Neural crest cell (in vitro differentiated cells): ENCODE results near the gene TSPAN17. TPM values are rescaled to one million over a fixed set of nuclear protein-coding genes. Genes with fewer than 3 reads are reported as not detected.

Experiments used
- DNase-seq: peaks from one replicate; pipeline ENCODE4 v3.0.0; 2021; ENCODE audit warnings: low read depth, mixed read lengths, low spot score
- H3K27ac Mint-ChIP-seq: one replicate; pipeline ENCODE4 v1.8.0; 2021; ENCODE audit warnings: mild to moderate bottlenecking, mixed read lengths; ENCODE audit not compliant: unreplicated experiment
- H3K27me3 Mint-ChIP-seq: 2 replicates; pipeline ENCODE4 v1.8.0; 2021; ENCODE audit warnings: low read depth, mild to moderate bottlenecking, mixed read lengths
- H3K36me3 Mint-ChIP-seq: 2 replicates; pipeline ENCODE4 v1.8.0; 2021; ENCODE audit warnings: low read depth, mild to moderate bottlenecking, mixed read lengths
- H3K4me1 Mint-ChIP-seq: 2 replicates; pipeline ENCODE4 v1.8.0; 2021; ENCODE audit warnings: mixed read lengths
- H3K4me3 Mint-ChIP-seq: one replicate; pipeline ENCODE4 v1.8.0; 2021; ENCODE audit warnings: mild to moderate bottlenecking, mixed read lengths
- H3K9me3 Mint-ChIP-seq: 2 replicates; pipeline ENCODE4 v1.8.0; 2021; ENCODE audit warnings: mixed read lengths
- CTCF ChIP-seq: fragments of 200-600 bp; sonication (generic); conservative IDR thresholded peaks from 2 replicates; pipeline ENCODE4 v1.5.0; 2021; ENCODE audit warnings: antibody characterized with exemption, mild to moderate bottlenecking
- total RNA-seq: library from RNA; stranded (reverse); gene quantifications from 2 replicates; pipeline ENCODE4 v1.2.1, GENCODE V29; 2021

TSPAN17 gene
- total RNA-seq, 1 donor from 2014 or later = 40.9 TPM

DNA sequence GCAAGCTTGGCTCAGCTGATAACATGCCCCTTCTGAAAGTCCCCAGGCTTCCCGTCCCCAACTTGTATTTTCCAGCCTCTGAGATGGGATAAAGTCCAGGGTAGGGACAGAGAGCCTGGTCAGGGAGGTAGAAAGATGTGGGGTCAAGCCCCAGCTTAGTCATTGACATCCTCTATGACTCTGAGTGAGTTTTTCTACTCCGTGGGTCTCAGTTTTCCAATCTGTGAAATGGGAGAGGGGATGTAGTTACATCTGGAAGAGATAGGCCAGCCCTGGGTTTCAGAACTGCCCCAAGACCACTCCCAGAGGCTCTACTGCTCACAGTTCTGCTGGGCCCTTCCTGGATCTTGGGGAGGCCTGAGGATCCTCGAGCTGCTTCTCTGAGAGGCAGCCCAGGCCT lies 40.4 kb upstream of the TSPAN17 start:
- no peaks in the 10 kb centered on the region for H3K9me3 Mint-ChIP-seq

GRCh38 chr5:176608142-176608705 lies 39.1 kb upstream of the TSPAN17 start:
- H3K27ac Mint-ChIP-seq = no peak overlapping the region
- no peaks in the 10 kb centered on the region for H3K36me3 Mint-ChIP-seq
- H3K27me3 Mint-ChIP-seq = peaks cover 23% of the 10 kb centered on the region
- H3K4me3 Mint-ChIP-seq = peak overlapping the region; percentile 98
- TF ChIP-seq CTCF = no peak
- peaks cover 39% of the 10 kb centered on the region for H3K4me1 Mint-ChIP-seq
- no peak for DNase-seq
- no peaks in the 10 kb centered on the region for H3K9me3 Mint-ChIP-seq

More for the DNA sequence above, 40.4 kb upstream of the TSPAN17 start:
- Mint-ChIP-seq H3K27me3 (peaks cover 10% of the 10 kb centered on the region), H3K27ac (peak overlapping the region; percentile 86), H3K36me3 (no peaks in the 10 kb centered on the region), H3K4me1 (peaks cover 50% of the 10 kb centered on the region), H3K4me3 (peak overlapping the region; percentile 68)
- TF ChIP-seq CTCF = no peak
- DNase-seq = no peak

- peak overlapping the region; percentile 98 for H3K27ac Mint-ChIP-seq
- peak; percentile 45 for DNase-seq
- no peaks in the 10 kb centered on the region for H3K36me3 Mint-ChIP-seq
- H3K27me3 Mint-ChIP-seq = peaks cover 29% of the 10 kb centered on the region
- peak overlapping the region; percentile 98 for H3K4me3 Mint-ChIP-seq
- peaks cover 35% of the 10 kb centered on the region for H3K4me1 Mint-ChIP-seq
- no peaks in the 10 kb centered on the region for H3K9me3 Mint-ChIP-seq
- TF ChIP-seq CTCF = peak; percentile 19
Observed at GRCh38 chr5:176608937-176609723, 38.2 kb upstream of the TSPAN17 start.

DNA sequence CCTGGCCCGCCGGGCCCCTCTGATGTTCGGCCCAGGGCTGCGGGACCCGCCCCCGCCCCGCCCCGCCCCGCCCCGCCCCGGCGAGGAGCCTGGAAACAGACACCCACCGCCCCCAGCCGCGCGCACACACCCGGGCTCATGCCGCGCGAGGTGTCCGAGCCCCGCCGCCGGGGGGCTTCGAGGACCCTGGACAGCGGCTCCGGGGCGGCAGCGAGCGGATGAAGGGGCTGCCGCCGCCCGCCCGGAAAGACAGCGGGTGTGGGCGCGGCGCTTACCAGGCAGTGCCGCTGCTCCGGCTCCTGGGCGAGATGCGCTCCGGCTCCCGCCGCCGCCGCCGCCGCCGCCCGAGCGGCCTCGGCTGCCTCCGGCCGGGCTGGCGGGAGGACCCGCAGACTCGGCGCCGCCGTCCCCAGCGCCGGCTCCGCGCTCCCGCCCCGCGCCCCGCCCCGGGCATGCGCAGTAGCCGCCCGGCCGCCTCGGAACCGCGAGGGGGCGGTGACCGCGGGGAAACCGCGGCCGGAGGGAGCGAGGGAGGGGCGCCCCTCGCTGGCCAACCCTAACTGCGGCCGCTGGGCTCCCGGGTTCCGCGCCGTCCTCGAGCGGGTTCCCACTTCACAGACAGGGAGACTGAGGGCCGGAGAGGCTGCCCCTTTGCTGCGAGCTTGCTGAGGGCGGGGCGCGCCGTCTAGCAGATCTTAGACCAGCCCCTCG lies 37.4 kb upstream of the TSPAN17 start, which contains the start of gene GPRIN1:
TSS of gene GPRIN1 (minus strand) at position 433 of the 711 bp plus-strand sequence. CDS start 10,322 bp downstream, outside the sequence.
- peak; percentile 70 for DNase-seq
- H3K27me3 Mint-ChIP-seq = peaks cover 34% of the 10 kb centered on the region
- peak; percentile 37 for TF ChIP-seq CTCF
- peaks cover 33% of the 10 kb centered on the region for H3K4me1 Mint-ChIP-seq
- peak within 1 kb of the TSS; percentile 98 for H3K27ac Mint-ChIP-seq
- no peaks in the 10 kb centered on the region for H3K36me3 Mint-ChIP-seq
- no peaks in the 10 kb centered on the region for H3K9me3 Mint-ChIP-seq
- peak within 1 kb of the TSS; percentile 98 for H3K4me3 Mint-ChIP-seq

GRCh38 chr5:176610435-176610773 lies 36.9 kb upstream of the TSPAN17 start:
- Mint-ChIP-seq H3K27me3 (peaks cover 39% of the 10 kb centered on the region), H3K9me3 (no peaks in the 10 kb centered on the region), H3K36me3 (no peaks in the 10 kb centered on the region), H3K4me3 (peak overlapping the region; percentile 88), H3K27ac (no peak overlapping the region), H3K4me1 (peaks cover 33% of the 10 kb centered on the region)
- no peak for DNase-seq
- TF ChIP-seq CTCF = no peak
